Endodermal cell (in vitro differentiated cells): ENCODE results near the gene GMPR2. TPM values are rescaled to one million over a fixed set of nuclear protein-coding genes. Genes with fewer than 3 reads are reported as not detected.

Source experiments
- DNase-seq: peaks from one replicate; pipeline ENCODE4 v3.0.0-alpha.2; 2017
- H3K27ac ChIP-seq: 2 replicates; pipeline ENCODE4 v1.5.1; 2013; ENCODE audit warnings: mild to moderate bottlenecking, low read depth, low read length, moderate library complexity
- H3K27me3 ChIP-seq: 2 replicates; pipeline ENCODE4 v1.6.1; 2013; ENCODE audit warnings: mild to moderate bottlenecking, low read length, moderate library complexity; ENCODE audit not compliant: insufficient read depth, control insufficient read depth, poor library complexity, severe bottlenecking
- H3K36me3 ChIP-seq: 2 replicates; pipeline ENCODE4 v1.7.0; 2013; ENCODE audit warnings: mild to moderate bottlenecking, low read length, moderate library complexity; ENCODE audit not compliant: control insufficient read depth, insufficient read depth
- H3K4me1 ChIP-seq: one replicate; pipeline ENCODE4 v1.7.0; 2013; ENCODE audit warnings: low read length; ENCODE audit not compliant: control insufficient read depth, insufficient read depth
- H3K4me3 ChIP-seq: 2 replicates; pipeline ENCODE4 v1.5.1; 2013; ENCODE audit warnings: mild to moderate bottlenecking, low read length, moderate library complexity
- H3K9ac ChIP-seq: 2 replicates; pipeline ENCODE4 v1.6.1; 2013; ENCODE audit warnings: mild to moderate bottlenecking, low read length, moderate library complexity; ENCODE audit not compliant: poor library complexity, severe bottlenecking; ENCODE audit errors: extremely low read depth
- H3K9me3 ChIP-seq: 2 replicates; pipeline ENCODE4 v1.6.1; 2013; ENCODE audit warnings: mild to moderate bottlenecking, low read length, moderate library complexity; ENCODE audit not compliant: control insufficient read depth
- H3K27ac Mint-ChIP-seq: 2 replicates; pipeline ENCODE4 v1.8.0; 2020; ENCODE audit warnings: mixed read lengths
- H3K27me3 Mint-ChIP-seq: 2 replicates; pipeline ENCODE4 v1.8.0; 2021; ENCODE audit warnings: mild to moderate bottlenecking, mixed read lengths; ENCODE audit not compliant: insufficient read depth
- H3K36me3 Mint-ChIP-seq: 2 replicates; pipeline ENCODE4 v1.8.0; 2020; ENCODE audit warnings: low read depth, mixed read lengths
- H3K4me1 Mint-ChIP-seq: 2 replicates; pipeline ENCODE4 v1.8.0; 2020; ENCODE audit warnings: mixed read lengths
- H3K4me3 Mint-ChIP-seq: 2 replicates; pipeline ENCODE4 v1.8.0; 2020; ENCODE audit warnings: mild to moderate bottlenecking, moderate library complexity, mixed read lengths
- H3K9me3 Mint-ChIP-seq: 2 replicates; pipeline ENCODE4 v1.8.0; 2020; ENCODE audit warnings: mild to moderate bottlenecking, mixed read lengths
- WGBS, 2 experiments: methylation state at CpG; one replicate each; pipeline versions ENCODE4 v1.1.5 to v1.1.7; 2013; ENCODE audit warnings: missing lambda C conversion rate in 2 of 2, mixed read lengths in 1 of 2; ENCODE audit not compliant: insufficient coverage in 1 of 2, insufficient read length in 1 of 2; 5-methylcytosine and 5-hydroxymethylcytosine counted together
- total RNA-seq, 2 donors: library from RNA; stranded (reverse); fragmentation: NEBNext Ultra II Directional in 1 of 2; extraction: Animal tissue kit (Norgen Biotek cat#: 25700) in 1 of 2; gene quantifications; 2 replicates in 1 of 2; 3 replicates in 1 of 2; pipeline ENCODE4 v1.2.1, GENCODE V29; 2021
- TF ChIP-seq, protein P1 (sequence below): fragments of 200-600 bp; sonication (generic); conservative IDR thresholded peaks from 2 replicates; pipeline ENCODE4 v1.5.0; 2021; ENCODE audit warnings: antibody characterized with exemption, mild to moderate bottlenecking

Gene GMPR2
- total RNA-seq, 2 donors from 2014 or later, result 56.1 to 63.1 TPM

GRCh38 chr14:24186831-24187538, 45.7 kb upstream of the GMPR2 start:
- H3K36me3 Mint-ChIP-seq, result peaks cover 49% of the 10 kb centered on the region
- no peak overlapping the region for H3K4me3 ChIP-seq
- TF ChIP-seq, protein P1, sequence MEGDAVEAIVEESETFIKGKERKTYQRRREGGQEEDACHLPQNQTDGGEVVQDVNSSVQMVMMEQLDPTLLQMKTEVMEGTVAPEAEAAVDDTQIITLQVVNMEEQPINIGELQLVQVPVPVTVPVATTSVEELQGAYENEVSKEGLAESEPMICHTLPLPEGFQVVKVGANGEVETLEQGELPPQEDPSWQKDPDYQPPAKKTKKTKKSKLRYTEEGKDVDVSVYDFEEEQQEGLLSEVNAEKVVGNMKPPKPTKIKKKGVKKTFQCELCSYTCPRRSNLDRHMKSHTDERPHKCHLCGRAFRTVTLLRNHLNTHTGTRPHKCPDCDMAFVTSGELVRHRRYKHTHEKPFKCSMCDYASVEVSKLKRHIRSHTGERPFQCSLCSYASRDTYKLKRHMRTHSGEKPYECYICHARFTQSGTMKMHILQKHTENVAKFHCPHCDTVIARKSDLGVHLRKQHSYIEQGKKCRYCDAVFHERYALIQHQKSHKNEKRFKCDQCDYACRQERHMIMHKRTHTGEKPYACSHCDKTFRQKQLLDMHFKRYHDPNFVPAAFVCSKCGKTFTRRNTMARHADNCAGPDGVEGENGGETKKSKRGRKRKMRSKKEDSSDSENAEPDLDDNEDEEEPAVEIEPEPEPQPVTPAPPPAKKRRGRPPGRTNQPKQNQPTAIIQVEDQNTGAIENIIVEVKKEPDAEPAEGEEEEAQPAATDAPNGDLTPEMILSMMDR, result no peak

DNA sequence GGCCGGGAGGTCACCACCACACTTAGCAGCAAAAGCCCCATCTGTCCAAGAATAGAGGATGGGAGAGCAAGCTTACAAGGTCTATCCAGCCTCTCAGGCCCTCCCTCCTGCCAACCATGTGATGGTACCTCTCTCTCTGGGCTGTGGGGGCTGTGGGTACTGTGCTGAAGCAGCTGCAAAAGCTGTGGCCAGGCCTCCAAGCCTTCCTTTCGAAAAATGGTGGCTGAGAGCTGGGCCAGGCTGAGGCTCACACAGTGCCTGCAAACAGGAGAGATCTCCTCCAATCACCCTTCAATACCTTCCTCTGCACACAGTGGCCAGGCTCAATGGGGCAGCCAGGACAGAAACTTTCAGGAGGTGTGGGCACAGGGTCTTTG, 45.2 kb upstream of the GMPR2 start:
- TF ChIP-seq, protein P1, result no peak
- Histone ChIP-seq H3K27ac (no peak overlapping the region), H3K9me3 (no peaks in the 10 kb centered on the region), H3K27me3 (no peaks in the 10 kb centered on the region), H3K36me3 (peaks cover 73% of the 10 kb centered on the region), H3K9ac (no peak overlapping the region), H3K4me1 (no peaks in the 10 kb centered on the region), H3K4me3 (peak overlapping the region; percentile 89)
- Mint-ChIP-seq H3K27ac (no peak overlapping the region), H3K4me1 (peaks cover 6% of the 10 kb centered on the region), H3K4me3 (peak overlapping the region; percentile 89), H3K9me3 (no peaks in the 10 kb centered on the region), H3K27me3 (no peaks in the 10 kb centered on the region), H3K36me3 (peaks cover 53% of the 10 kb centered on the region)
- 88 to 89% methylated on average over 1 to 2 of the region's 2 CpGs for WGBS, 2 experiments
- DNase-seq, result no peak

More at GRCh38 chr14:24186831-24187538, 45.7 kb upstream of the GMPR2 start:
- DNase-seq, result no peak
- H3K9me3 ChIP-seq, result no peaks in the 10 kb centered on the region
- WGBS, 2 experiments, result 92 to 100% methylated on average over 4 to 10 of the region's 10 CpGs
- no peak overlapping the region for H3K9ac ChIP-seq
- peaks cover 6% of the 10 kb centered on the region for H3K4me1 Mint-ChIP-seq
- no peak overlapping the region for H3K27ac Mint-ChIP-seq
- H3K9me3 Mint-ChIP-seq, result no peaks in the 10 kb centered on the region
- H3K27me3 Mint-ChIP-seq, result no peaks in the 10 kb centered on the region
- peaks cover 68% of the 10 kb centered on the region for H3K36me3 ChIP-seq
- H3K4me1 ChIP-seq, result no peaks in the 10 kb centered on the region
- no peaks in the 10 kb centered on the region for H3K27me3 ChIP-seq
- no peak overlapping the region for H3K27ac ChIP-seq
- H3K4me3 Mint-ChIP-seq, result peak overlapping the region; percentile 89

DNA sequence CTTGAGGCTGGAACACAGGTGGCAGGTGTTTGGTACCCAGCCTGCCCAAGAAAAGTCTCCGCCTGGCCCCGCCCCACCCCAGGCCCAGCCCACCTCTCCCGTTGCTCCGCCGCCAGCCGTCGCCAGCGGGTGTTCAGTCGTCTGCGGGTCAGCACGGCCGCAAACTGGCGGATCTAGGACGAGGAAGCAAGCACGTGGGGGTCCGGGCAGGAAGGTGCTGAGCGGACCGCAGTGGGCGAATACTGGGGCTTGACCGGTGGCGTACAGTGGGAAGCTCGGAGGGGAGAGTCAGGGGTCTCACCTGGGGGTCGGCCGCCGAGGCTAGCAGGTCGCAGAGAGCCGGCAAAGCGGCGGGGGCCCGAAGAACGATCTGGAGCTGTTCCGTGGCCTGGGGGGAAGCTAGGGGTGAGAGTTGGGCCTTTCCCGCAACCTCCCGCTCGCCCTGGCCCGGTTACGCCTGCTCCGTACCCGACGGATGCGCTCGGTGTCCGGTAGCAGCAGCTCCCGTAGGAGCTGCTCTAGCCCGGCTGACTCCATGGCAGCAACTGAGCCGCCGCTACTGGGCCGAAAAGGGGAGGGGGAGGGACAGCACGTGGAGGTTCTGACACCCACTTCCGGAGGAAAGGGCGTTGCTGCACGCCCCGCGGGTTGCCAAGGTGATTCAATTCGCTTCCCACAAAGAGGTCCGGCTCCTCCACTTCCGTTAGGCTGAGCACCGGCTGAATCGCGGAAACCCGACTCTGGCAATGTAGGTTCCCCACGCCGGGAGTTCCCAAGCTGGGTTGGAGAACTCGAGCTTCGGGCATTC, 44.3 kb upstream of the GMPR2 start, which contains the start of gene IPO4:
IPO4 (minus strand) TSS at position 566 of the 808 bp plus-strand sequence; CDS start at position 537, 29 bp downstream.
- WGBS, 2 experiments, result 0 to 1% methylated on average over 27 to 65 of the region's 65 CpGs
- Mint-ChIP-seq H3K4me3 (peak within 1 kb of the TSS; percentile 89), H3K36me3 (peaks cover 52% of the 10 kb centered on the region), H3K4me1 (peaks cover 6% of the 10 kb centered on the region), H3K27me3 (no peaks in the 10 kb centered on the region), H3K27ac (peak within 1 kb of the TSS; percentile 91), H3K9me3 (no peaks in the 10 kb centered on the region)
- no peaks in the 10 kb centered on the region for H3K27me3 ChIP-seq
- H3K27ac ChIP-seq, result peak within 1 kb of the TSS; percentile 63
- peaks cover 72% of the 10 kb centered on the region for H3K36me3 ChIP-seq
- peak within 1 kb of the TSS; percentile 89 for H3K4me3 ChIP-seq
- TF ChIP-seq, protein P1, result no peak
- H3K9ac ChIP-seq, result peak within 1 kb of the TSS; percentile 74
- no peaks in the 10 kb centered on the region for H3K4me1 ChIP-seq
- H3K9me3 ChIP-seq, result no peaks in the 10 kb centered on the region
- DNase-seq, result peak; percentile 99
